ENCODE data around the gene CC2D1B.
A peak's percentile ranks its signal among the peaks of the same experiment; 100 is the strongest.

CC2D1B gene

GRCh38 chr1:52368383-52369172, 2.6 kb upstream of the CC2D1B start:
- in situ Hi-C loops (cut with MboI; ENCODE audit: low pct_unique_long_range_greater_than_20kb, low sequenced_read_pairs, unreplicated experiment) = no loop called here
- DNase-seq (ENCODE audit: low spot score) = peak; percentile 72

DNA sequence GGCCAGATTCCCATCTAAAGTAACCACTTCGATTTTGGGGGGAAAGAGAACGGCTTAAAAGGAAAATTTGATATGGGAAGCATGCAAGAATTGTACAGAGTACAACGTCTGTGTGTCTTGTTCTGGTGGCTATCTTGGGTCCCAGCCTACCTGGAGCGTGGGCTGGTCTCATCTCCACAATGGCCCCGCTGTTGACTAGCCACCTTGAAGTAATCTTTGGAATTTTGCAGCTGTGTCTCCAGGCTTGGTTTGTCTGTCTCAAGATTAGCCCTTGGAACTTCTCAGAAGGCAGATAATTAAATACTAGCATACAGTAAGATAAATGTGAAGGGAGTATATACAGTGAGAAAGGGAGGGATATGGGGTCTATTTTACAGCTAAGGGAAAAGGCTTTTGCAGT, 1.3 kb upstream of the CC2D1B start:
- in situ Hi-C loops (cut with MboI; ENCODE audit: low pct_unique_long_range_greater_than_20kb, low sequenced_read_pairs, unreplicated experiment) = no loop called here
- TF ChIP-seq CTCF (IDR thresholded peaks at IDR 0.05; ENCODE audit: extremely low read depth, insufficient read depth, missing control alignments) = no peak
- DNase-seq (ENCODE audit: low spot score) = no peak

More at GRCh38 chr1:52368383-52369172, 2.6 kb upstream of the CC2D1B start:
- TF ChIP-seq CTCF (IDR thresholded peaks at IDR 0.05; ENCODE audit: extremely low read depth, insufficient read depth, missing control alignments) = peak; percentile 25

GRCh38 chr1:52366517-52366827, 467 bp upstream of the CC2D1B start:
- in situ Hi-C loops (cut with MboI; ENCODE audit: low pct_unique_long_range_greater_than_20kb, low sequenced_read_pairs, unreplicated experiment) = no loop called here
- no peak for DNase-seq (ENCODE audit: low spot score)
- no peak for TF ChIP-seq CTCF (IDR thresholded peaks at IDR 0.05; ENCODE audit: extremely low read depth, insufficient read depth, missing control alignments)

DNA sequence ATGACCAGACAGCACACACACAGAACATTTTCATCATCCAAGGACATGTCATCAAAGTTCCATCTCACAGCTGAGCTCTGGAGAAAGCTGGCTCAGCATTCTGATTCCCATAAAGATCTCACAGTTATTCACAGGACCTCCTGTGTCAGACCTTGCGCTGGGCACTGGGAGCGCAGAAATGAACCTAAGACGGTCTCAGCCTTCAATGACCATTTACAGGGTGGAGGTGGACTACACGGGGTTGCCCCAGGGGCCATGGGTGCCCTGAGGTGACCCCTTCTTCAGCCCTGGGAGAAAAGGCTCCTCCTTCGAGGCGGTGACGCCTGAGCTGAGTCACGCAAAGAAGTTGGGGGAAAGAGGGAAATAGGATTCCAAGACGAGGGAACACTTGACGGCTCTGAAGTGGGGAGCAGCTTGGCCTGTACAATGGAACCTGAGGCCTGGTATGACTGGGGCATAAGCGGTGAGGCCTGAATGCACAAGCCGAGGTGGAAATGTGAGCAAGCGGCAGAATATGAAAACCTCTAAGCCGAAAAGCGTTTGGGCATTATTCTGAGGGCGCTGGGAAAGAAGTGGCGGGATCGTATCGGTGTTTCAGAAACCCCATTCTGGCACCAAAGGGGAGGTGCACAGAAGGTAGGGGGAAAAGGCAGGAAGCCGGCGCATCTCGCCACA, 797 bp downstream of the CC2D1B start:
- TF ChIP-seq CTCF (IDR thresholded peaks at IDR 0.05; ENCODE audit: extremely low read depth, insufficient read depth, missing control alignments) = no peak
- in situ Hi-C loops (cut with MboI; ENCODE audit: low pct_unique_long_range_greater_than_20kb, low sequenced_read_pairs, unreplicated experiment) = no loop called here
- no peak for DNase-seq (ENCODE audit: low spot score)

DNA sequence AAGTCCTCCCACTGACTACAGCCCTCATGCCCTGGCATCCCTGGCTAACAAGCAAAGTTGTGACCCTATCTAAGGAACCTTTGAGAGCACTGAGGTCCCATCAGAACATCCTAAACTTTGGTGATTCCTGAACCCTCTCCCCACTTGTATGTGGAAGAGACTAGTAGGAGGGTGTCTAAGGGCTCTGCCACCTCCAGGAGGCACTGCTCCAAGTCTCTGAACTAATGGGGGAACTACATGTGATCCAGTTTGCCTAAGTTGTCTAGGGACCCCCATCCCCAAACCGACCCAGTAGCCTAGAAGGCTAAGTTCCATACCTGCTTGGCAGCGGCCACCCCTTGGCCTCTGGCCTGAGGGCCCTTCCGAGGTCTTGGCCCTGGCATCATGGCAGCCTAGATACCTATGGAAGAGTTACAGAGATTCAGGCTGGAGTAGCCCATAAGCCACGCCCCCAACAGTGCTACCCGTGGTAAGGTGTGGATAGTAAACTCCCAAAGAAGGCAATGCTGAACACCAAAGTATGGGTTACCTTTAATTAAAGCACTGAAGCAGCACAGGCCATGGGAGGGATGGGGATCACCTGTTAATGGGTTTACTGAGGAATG, 1.7 kb downstream of the CC2D1B start:
- TF ChIP-seq CTCF (IDR thresholded peaks at IDR 0.05; ENCODE audit: extremely low read depth, insufficient read depth, missing control alignments) = peak; percentile 14
- DNase-seq (ENCODE audit: low spot score) = no peak
- in situ Hi-C loops (cut with MboI; ENCODE audit: low pct_unique_long_range_greater_than_20kb, low sequenced_read_pairs, unreplicated experiment) = no loop called here

DNA sequence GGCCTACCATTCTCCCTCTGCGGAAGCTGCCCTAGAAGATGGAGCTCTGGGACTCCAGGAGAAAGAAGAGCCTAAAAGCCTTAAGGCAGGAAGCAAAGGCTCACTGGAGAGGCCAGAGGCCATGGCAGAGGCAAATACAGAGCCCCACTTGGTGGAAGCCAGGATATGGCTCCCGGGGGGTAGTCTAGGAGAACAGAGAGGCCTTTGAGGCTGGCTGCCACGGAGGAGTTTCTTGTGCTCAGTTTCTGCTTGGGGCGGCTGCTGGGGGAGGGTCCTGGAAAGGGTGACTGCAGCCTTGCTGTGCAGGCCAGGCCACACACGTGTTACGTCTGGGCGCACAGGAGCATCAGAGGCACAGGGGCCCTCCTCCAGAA, 5.4 kb downstream of the CC2D1B start:
- in situ Hi-C loops (cut with MboI; ENCODE audit: low pct_unique_long_range_greater_than_20kb, low sequenced_read_pairs, unreplicated experiment) = no loop called here
- no peak for TF ChIP-seq CTCF (IDR thresholded peaks at IDR 0.05; ENCODE audit: extremely low read depth, insufficient read depth, missing control alignments)
- no peak for DNase-seq (ENCODE audit: low spot score)

All from GM13977 (cell line).